HG02981 (cell line): ENCODE results near the gene PGK1.

Source experiments
- ATAC-seq: cut with Tn5 transposase; IDR thresholded peaks from one replicate; pipeline ENCODE4 v1.9.1; 2021; ENCODE audit warnings: mild to moderate bottlenecking, moderate library complexity; ENCODE audit not compliant: unreplicated experiment

Gene PGK1

GRCh38 chrX:78165425-78165824 is 61.4 kb downstream of the PGK1 start:
- ATAC-seq = no peak

GRCh38 chrX:78168065-78168464 is 64.0 kb downstream of the PGK1 start:
- ATAC-seq = no peak
